HG03565 (cell line): ENCODE results near the gene VPS51.
"Not testable (repeated sequence)": the region's sequence is repeated elsewhere in the genome, so short reads cannot be mapped to it uniquely, and the experiment has no call there.

Experiments used
- ATAC-seq: cut with Tn5 transposase; IDR thresholded peaks from one replicate; pipeline ENCODE4 v1.9.1; 2021; ENCODE audit warnings: mild to moderate bottlenecking, moderate library complexity; ENCODE audit not compliant: unreplicated experiment

The VPS51 gene

GRCh38 chr11:65132238-65132987, 36.4 kb downstream of the VPS51 start:
- no peak for ATAC-seq

DNA sequence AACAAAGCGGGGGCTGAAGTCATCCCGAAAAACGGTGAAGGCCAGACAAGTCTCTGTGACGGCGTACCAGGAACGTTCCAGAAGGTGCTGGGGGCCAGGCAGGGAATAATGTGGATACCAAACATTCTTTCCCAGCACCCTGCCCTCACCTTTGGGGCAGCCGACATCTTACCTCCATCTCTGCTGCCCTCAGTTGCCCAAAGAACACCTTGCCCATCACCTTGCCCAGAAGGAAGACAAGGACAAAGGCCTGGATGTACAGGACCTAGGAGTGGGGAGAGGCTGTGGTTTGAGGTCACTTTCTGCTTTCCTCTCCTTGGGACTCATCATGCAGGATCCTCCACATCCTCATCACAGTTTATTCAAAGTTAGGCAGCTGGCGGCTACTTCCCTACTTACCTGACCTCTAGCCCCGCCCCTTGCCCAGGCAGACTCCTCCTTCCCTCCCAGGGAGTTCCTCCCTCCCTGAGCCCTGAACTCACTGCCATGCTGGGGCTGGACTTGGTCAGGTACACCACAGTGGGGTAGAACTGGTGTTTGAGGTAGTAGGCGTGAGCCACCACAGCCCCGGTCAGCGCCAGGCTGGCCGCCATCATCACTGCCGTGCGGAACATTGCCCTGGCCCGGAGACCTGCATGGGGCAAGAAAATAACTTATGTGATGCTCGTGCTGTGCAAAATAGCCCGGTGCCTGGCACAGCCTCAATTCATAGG, 37.1 kb downstream of the VPS51 start:
- ATAC-seq, result no peak

- no peak for ATAC-seq
Measured at GRCh38 chr11:65133724-65134123, 37.7 kb downstream of the VPS51 start.

- ATAC-seq, result peak; percentile 39
Measured at GRCh38 chr11:65134240-65134951, 38.4 kb downstream of the VPS51 start, which contains the start of gene SYVN1. SYVN1 (minus strand) TSS chr11:65134519; CDS start chr11:65133601, 918 bp downstream.

- peak; percentile 49 for ATAC-seq
Measured at GRCh38 chr11:65134952-65135632, 39.1 kb downstream of the VPS51 start.

DNA sequence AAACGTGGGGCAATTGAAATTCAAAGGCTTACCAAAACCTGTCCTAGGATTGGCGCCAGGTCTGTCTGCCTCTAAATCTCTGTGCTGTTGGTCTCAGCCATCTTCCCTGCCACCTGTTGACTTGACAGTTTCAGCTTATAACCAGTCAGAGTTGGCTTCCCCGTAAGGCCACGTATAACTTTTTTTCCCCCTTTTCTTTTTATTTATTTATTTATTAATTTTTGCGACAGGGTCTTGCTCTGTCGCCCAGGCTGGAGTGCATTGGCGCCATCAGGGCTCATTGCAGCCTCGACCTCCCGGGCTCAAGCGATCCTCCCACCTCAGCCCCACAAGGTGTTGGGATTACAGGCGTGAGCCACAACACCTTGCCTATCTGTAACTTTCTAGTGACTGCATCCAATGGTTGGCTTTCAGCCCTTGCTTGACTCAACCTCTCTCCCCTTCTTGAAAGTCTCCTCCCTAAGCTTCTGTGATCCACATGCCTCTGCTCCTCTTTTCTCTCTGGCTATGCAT, 39.7 kb downstream of the VPS51 start:
- no peak for ATAC-seq

- ATAC-seq, result no peak
Measured at GRCh38 chr11:65136515-65137096, 40.6 kb downstream of the VPS51 start.

- no peak for ATAC-seq
Measured at GRCh38 chr11:65141896-65142494, 46.0 kb downstream of the VPS51 start.

DNA sequence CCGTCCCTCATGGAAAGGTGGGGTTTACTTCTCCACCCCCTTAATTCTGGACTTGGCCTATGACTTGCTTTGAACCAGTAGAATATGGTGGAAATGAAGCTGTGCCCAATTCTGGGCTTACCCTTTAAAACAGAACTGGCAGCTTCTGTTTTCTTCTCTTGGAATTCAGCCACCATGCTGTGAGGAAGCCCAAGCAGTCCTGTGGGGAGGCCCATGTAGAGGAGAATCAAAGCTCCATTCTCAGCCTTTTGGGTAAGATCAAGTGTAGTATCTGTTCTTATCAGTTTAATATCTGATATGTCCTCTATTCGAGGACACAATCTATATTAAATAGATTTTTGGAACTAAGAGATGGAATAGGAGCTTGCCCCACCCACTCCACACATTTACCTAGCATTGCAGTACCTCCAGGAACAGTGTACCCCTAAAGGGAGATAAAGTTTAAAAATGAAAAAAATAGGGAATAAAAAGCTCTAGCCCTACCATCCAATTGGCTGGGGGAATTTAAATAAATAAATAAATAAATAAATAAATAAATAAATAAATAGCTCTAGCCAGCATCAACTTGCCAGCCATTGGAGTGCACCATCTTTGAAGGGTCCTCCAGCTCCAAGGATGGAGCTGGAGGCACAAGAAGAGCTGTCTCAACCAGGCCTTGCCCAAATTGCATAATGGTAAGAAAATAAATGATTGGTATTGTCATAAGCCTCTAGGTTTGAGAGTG, 51.5 kb downstream of the VPS51 start:
- ATAC-seq, result no peak

DNA sequence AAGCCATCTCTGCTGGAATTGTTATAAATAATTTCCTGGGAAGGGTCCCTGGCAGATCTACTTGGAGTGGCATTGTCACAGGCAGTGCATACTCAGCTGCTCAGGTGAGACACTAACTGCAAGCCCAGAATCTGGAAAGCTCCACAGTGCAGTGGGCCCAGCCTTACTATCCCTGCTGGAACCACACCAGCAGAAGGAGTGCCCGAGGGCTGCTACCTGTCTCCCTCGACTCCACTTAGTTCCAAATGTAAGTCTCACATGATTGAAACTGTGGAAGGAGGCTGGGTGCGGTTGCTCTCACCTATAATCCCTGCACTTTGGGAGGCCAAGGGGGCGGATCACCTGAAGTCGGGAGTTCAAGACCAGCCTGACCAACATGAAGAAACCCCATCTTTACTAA, 52.6 kb downstream of the VPS51 start:
- ATAC-seq, result no peak

DNA sequence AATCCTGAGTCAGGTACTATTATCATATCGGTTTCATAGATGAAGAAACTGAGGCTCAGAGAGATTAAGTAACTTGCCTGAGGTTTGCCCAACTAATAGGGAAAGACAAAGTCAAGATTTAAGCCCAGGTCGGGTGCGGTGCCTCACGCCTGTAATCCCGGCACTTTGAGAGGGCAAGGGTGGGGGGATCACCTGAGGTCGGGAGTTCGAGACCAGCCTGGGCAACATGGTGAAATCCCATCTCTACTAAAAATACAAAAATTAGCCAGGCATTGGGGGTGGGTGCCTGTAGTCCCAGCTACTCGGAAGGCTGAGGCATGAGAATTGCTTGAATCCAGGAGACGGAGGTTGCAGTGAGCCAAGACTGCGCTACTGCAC, 54.1 kb downstream of the VPS51 start:
- not testable (repeated sequence) for ATAC-seq

DNA sequence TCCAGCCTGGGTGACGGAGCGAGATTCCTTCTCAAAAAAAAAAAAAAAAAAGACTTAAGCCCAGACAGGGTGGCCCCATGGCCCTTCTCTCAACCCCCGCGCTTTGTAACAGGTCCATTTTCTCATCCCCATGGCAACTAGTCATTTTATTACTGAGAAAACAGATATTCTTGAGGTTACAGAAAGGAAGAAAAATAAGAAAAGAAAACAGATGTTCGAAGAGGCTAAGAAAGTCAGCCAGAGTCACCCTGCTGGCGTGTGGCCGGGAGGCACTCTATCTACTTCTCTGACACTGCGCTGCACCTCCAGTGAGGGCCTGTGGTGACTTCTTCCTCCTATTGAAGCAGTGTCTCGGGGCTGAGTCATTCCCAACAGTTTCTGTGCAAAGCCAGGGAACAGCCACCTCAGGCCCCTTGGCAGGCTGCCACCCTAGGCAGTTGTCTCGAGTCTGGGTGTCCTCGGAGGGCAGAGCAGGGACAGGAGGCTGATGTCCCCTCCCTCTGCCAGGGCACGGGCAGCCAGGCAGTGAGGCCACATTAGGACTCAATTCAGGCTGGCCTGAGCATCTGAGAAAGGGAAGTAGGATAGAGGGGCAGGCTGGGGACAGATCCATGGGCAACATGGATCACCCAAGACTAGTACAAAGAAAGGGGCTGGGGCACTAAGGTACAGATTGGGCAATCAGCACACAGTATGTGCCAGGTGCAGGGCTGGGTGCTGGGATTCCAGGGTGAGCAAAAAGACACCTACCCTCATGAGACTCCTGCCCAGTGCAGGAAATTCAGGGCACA, 54.7 kb downstream of the VPS51 start:
- no peak for ATAC-seq

GRCh38 chr11:65151331-65151899, 55.4 kb downstream of the VPS51 start:
- no peak for ATAC-seq

- no peak for ATAC-seq
Measured at GRCh38 chr11:65152122-65152521, 56.1 kb downstream of the VPS51 start.

DNA sequence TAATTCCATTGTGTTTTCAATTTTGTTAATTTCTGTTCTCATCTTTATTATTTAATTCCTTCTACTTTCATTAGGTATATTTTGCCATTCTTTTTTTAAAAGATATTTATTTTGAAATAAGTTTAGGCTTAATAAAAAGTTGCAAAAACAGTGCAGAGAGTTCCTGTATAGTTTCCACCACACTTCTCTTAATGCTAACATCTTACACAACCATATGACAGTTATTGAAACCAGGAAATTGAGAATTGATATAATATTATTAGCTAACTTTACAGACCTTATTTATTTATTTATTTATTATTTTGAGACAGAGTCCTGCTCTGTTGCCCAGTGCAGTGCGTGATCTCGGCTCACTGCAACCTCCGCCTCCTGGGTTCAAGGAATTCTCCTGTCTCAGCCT, 60.2 kb downstream of the VPS51 start:
- ATAC-seq, result no peak

GRCh38 chr11:65156926-65157325, 60.9 kb downstream of the VPS51 start:
- ATAC-seq, result no peak

GRCh38 chr11:65157336-65157735, 61.3 kb downstream of the VPS51 start:
- no peak for ATAC-seq

DNA sequence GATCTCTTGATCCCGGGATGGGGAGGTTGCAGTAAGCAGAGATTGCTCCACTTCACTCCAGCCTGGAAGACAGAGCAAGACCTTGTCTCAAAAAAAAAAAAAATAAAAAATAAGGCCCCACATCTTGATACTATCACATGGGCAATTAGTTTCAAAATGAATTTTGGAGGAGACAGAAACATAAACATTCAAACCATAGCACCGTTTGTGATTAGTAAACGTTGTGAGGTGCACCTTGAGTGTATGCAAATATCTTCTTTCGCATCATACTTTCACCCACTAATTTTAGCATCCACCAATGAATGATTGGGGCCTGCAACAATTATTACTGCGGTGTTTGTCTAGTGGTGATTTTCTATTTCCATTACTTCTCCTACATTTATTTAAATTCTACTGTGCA, 63.0 kb downstream of the VPS51 start:
- ATAC-seq, result peak; percentile 56
